ENCODE measurements around the gene BORCS8. TPM values are rescaled to one million over a fixed set of nuclear protein-coding genes. Genes with fewer than 3 reads are reported as not detected.
A peak's percentile ranks its signal among the peaks of the same experiment; 100 is the strongest.

Gene BORCS8
- total RNA-seq (2012; rRNA removed): 16.0 and 19.7 TPM in 2 replicates

- H3K4me3 ChIP-seq (ENCODE audit: low read length): peak within 1 kb of the TSS; percentile 97
- H3K9me3 ChIP-seq (replicated peaks; ENCODE audit: low read length): no peaks in the 10 kb centered on the region
- no peaks in the 10 kb centered on the region for H3K27me3 ChIP-seq (ENCODE audit: control insufficient read depth, insufficient read depth, low read length)
- peak within 1 kb of the TSS; percentile 99 for H3K9ac ChIP-seq (ENCODE audit: low read depth, low read length)
- H3K4me1 ChIP-seq (ENCODE audit: control insufficient read depth, insufficient read depth, low read length): peaks cover 27% of the 10 kb centered on the region
- H3K36me3 ChIP-seq (ENCODE audit: insufficient read depth, low read length): peaks cover 13% of the 10 kb centered on the region
- peak within 1 kb of the TSS; percentile 99 for H3K4me2 ChIP-seq (ENCODE audit: low read length)
Measured at GRCh38 chr19:19192078-19192882, at the start of gene BORCS8, which contains the start of gene RFXANK. BORCS8 (minus strand) TSS chr19:19192152; CDS start chr19:19192117, 35 bp downstream. RFXANK (plus strand) TSS chr19:19192258; CDS start chr19:19193947, 1,689 bp downstream.

DNA sequence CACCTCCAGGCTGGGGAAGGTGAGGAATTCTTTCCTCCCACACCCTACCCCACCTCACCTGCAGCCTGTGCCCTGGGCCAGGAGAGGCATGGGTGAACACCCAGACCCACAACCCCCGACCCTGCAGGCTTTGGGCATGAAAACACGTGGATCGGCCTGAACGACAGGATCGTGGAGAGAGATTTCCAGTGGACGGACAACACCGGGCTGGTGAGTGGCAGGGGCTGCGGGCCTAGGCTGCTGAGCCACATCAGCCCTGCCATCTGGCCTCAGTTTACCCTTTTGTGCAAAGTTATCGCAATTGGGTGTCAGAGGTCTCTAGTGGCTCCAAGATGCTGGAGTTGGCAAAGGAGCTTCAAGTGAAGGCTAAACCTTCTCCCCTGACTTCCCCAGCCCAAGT, 48.5 kb upstream of the BORCS8 start:
- no peak overlapping the region for H3K4me3 ChIP-seq (ENCODE audit: low read length)
- no peak overlapping the region for H3K9ac ChIP-seq (ENCODE audit: low read depth, low read length)
- peaks cover 3% of the 10 kb centered on the region for H3K9me3 ChIP-seq (replicated peaks; ENCODE audit: low read length)
- H3K4me2 ChIP-seq (ENCODE audit: low read length): no peak overlapping the region
- no peaks in the 10 kb centered on the region for H3K36me3 ChIP-seq (ENCODE audit: insufficient read depth, low read length)
- peaks cover 9% of the 10 kb centered on the region for H3K27me3 ChIP-seq (ENCODE audit: control insufficient read depth, insufficient read depth, low read length)
- no peaks in the 10 kb centered on the region for H3K4me1 ChIP-seq (ENCODE audit: control insufficient read depth, insufficient read depth, low read length)

DNA sequence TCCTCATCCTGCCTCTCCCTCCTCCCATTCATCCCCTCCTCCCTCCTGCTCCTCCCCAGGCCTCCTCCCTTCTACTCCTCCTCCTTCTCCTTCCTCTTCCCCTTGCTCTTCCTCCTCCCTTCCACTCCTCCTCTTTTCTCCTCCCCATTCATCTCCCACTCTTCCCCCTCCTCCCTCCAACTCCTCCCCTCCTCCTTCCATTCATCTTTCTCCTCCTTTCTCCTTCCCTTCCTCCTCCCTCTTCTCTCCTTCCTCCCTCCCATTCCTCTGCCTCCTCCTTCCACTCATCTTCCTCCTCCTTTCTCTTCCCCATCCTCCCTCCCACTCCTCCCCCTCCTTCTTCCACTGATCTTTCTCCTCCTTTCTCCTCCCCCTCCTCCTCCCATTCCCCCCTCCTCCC, 47.7 kb upstream of the BORCS8 start:
- Histone ChIP-seq H3K4me2 (ENCODE audit: low read length) (no peak overlapping the region), H3K9me3 (replicated peaks; ENCODE audit: low read length) (peaks cover 6% of the 10 kb centered on the region), H3K4me3 (ENCODE audit: low read length) (no peak overlapping the region), H3K36me3 (ENCODE audit: insufficient read depth, low read length) (no peaks in the 10 kb centered on the region), H3K4me1 (ENCODE audit: control insufficient read depth, insufficient read depth, low read length) (no peaks in the 10 kb centered on the region), H3K9ac (ENCODE audit: low read depth, low read length) (no peak overlapping the region), H3K27me3 (ENCODE audit: control insufficient read depth, insufficient read depth, low read length) (peaks cover 4% of the 10 kb centered on the region)

DNA sequence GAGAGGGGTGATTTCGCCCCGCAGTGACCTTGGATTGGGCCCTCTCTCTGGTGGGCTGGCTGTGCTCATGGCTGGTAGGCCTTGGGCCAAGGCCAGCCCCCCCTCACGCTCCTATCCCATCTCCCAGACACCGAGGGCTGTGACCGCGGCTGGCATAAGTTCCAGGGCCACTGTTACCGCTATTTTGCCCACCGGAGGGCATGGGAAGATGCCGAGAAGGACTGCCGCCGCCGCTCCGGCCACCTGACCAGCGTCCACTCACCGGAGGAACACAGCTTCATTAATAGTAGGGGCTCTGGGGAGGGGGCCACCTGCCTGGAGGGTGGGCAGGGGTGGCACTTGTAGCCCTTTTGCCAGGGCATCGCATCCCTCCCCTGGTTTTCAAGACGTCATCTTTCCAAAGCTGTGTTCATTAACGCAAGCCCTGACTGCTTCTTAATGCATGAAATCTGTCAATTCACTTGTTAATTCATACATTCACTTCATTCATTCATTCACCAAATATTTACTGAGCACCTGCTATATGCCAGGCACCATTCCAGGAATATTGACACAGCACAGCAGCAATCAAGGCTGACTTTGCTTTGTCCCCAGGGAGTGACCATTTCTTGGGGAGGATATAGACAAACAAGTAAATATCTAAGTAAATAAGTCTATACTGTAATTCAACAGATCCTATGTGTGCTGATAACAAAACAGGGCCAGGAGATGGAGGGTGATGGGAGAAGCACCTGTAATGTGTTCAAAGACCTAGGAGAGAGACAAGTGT, 46.4 kb upstream of the BORCS8 start:
- H3K36me3 ChIP-seq (ENCODE audit: insufficient read depth, low read length): no peaks in the 10 kb centered on the region
- no peak overlapping the region for H3K4me2 ChIP-seq (ENCODE audit: low read length)
- no peak overlapping the region for H3K4me3 ChIP-seq (ENCODE audit: low read length)
- no peak overlapping the region for H3K9ac ChIP-seq (ENCODE audit: low read depth, low read length)
- no peaks in the 10 kb centered on the region for H3K4me1 ChIP-seq (ENCODE audit: control insufficient read depth, insufficient read depth, low read length)
- peaks cover 9% of the 10 kb centered on the region for H3K27me3 ChIP-seq (ENCODE audit: control insufficient read depth, insufficient read depth, low read length)
- peaks cover 17% of the 10 kb centered on the region for H3K9me3 ChIP-seq (replicated peaks; ENCODE audit: low read length)

GRCh38 chr19:19236173-19236572, 44.2 kb upstream of the BORCS8 start:
- H3K36me3 ChIP-seq (ENCODE audit: insufficient read depth, low read length): no peaks in the 10 kb centered on the region

DNA sequence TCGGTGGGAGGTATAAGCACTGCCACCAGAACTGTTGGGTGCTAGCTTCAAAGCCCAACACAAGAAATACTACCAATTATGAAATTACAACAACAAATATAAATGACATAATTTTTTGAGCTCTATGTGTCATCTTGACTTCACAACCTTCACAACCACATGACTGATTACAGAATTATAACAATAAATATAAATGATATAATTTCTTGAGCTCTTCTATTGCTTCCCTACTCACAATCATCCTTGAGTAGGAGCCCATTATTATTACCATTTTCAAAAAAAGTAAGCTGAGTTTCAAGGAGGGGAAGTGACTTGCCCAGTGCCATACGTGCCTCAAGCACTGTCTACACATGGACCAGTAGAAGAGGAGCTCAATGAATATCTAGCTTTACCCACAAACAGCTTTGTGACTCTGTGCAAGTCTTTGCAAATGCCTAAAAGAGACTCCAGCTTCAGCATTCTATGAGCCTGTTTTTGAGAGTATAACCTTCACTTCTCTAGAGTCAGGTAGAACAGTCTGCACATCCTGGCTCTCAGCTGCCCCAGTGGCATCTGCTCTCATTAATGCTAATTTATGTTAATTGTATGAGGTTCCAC, 42.4 kb upstream of the BORCS8 start:
- Histone ChIP-seq H3K36me3 (ENCODE audit: insufficient read depth, low read length) (no peaks in the 10 kb centered on the region), H3K4me2 (ENCODE audit: low read length) (no peak overlapping the region), H3K4me3 (ENCODE audit: low read length) (no peak overlapping the region), H3K9ac (ENCODE audit: low read depth, low read length) (no peak overlapping the region), H3K27me3 (ENCODE audit: control insufficient read depth, insufficient read depth, low read length) (peaks cover 36% of the 10 kb centered on the region), H3K4me1 (ENCODE audit: control insufficient read depth, insufficient read depth, low read length) (no peaks in the 10 kb centered on the region), H3K9me3 (replicated peaks; ENCODE audit: low read length) (peaks cover 17% of the 10 kb centered on the region)

More at GRCh38 chr19:19236173-19236572, 44.2 kb upstream of the BORCS8 start:
- Histone ChIP-seq H3K4me3 (ENCODE audit: low read length) (no peak overlapping the region), H3K4me2 (ENCODE audit: low read length) (no peak overlapping the region), H3K9me3 (replicated peaks; ENCODE audit: low read length) (peaks cover 17% of the 10 kb centered on the region), H3K27me3 (ENCODE audit: control insufficient read depth, insufficient read depth, low read length) (peaks cover 26% of the 10 kb centered on the region), H3K4me1 (ENCODE audit: control insufficient read depth, insufficient read depth, low read length) (no peaks in the 10 kb centered on the region), H3K9ac (ENCODE audit: low read depth, low read length) (no peak overlapping the region)

GRCh38 chr19:19232261-19232721, 40.3 kb upstream of the BORCS8 start:
- no peaks in the 10 kb centered on the region for H3K4me1 ChIP-seq (ENCODE audit: control insufficient read depth, insufficient read depth, low read length)
- H3K9ac ChIP-seq (ENCODE audit: low read depth, low read length): no peak overlapping the region
- peaks cover 17% of the 10 kb centered on the region for H3K9me3 ChIP-seq (replicated peaks; ENCODE audit: low read length)
- H3K4me2 ChIP-seq (ENCODE audit: low read length): no peak overlapping the region
- H3K36me3 ChIP-seq (ENCODE audit: insufficient read depth, low read length): no peaks in the 10 kb centered on the region
- H3K4me3 ChIP-seq (ENCODE audit: low read length): no peak overlapping the region
- peaks cover 53% of the 10 kb centered on the region for H3K27me3 ChIP-seq (ENCODE audit: control insufficient read depth, insufficient read depth, low read length)

DNA sequence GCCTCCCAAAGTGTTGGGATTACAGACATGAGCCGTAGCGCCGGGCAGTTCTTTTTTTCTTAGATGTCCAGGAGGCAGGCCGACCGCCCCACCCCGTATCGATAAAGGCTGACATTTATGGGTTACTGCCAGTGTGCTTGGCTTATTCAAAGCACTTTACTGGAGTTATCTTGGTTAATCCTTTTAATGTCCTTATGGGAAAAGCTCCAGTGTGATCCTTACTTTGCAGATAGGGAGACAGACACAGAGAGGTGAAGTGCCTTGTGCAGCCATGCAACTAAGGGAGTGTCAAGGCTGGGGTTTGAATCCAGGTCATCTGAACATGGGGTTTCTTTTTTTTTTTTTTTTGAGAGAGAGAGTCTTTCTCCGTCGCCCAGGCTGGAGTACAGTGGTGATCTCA, 39.0 kb upstream of the BORCS8 start:
- peaks cover 14% of the 10 kb centered on the region for H3K9me3 ChIP-seq (replicated peaks; ENCODE audit: low read length)
- no peaks in the 10 kb centered on the region for H3K36me3 ChIP-seq (ENCODE audit: insufficient read depth, low read length)
- no peaks in the 10 kb centered on the region for H3K4me1 ChIP-seq (ENCODE audit: control insufficient read depth, insufficient read depth, low read length)
- H3K9ac ChIP-seq (ENCODE audit: low read depth, low read length): no peak overlapping the region
- peaks cover 66% of the 10 kb centered on the region for H3K27me3 ChIP-seq (ENCODE audit: control insufficient read depth, insufficient read depth, low read length)
- H3K4me3 ChIP-seq (ENCODE audit: low read length): no peak overlapping the region
- H3K4me2 ChIP-seq (ENCODE audit: low read length): no peak overlapping the region

DNA sequence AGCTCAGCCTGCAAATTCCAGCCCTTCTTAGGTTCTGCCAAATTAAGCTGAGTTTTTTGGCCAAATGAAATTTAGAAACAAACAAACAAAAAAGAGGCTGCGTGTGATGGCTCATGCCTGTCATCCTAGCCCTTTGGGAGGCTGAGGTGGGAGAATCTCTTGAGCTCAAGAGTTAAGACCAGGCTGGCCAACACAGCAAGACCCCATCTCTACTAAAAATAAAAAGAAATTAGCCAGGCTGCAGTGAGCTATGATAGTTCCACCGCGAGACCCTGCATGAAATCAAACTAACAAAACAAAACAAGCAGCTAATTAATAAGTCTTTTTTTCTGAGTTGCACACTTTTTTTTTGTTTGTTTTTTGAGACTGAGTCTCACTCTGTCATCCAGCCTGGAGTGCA, 37.7 kb upstream of the BORCS8 start:
- H3K9me3 ChIP-seq (replicated peaks; ENCODE audit: low read length): peaks cover 11% of the 10 kb centered on the region
- no peak overlapping the region for H3K4me3 ChIP-seq (ENCODE audit: low read length)
- no peak overlapping the region for H3K4me2 ChIP-seq (ENCODE audit: low read length)
- no peak overlapping the region for H3K9ac ChIP-seq (ENCODE audit: low read depth, low read length)
- H3K4me1 ChIP-seq (ENCODE audit: control insufficient read depth, insufficient read depth, low read length): no peaks in the 10 kb centered on the region
- peaks cover 76% of the 10 kb centered on the region for H3K27me3 ChIP-seq (ENCODE audit: control insufficient read depth, insufficient read depth, low read length)
- no peaks in the 10 kb centered on the region for H3K36me3 ChIP-seq (ENCODE audit: insufficient read depth, low read length)

- Histone ChIP-seq H3K9ac (ENCODE audit: low read depth, low read length) (no peak overlapping the region), H3K4me1 (ENCODE audit: control insufficient read depth, insufficient read depth, low read length) (no peaks in the 10 kb centered on the region), H3K4me2 (ENCODE audit: low read length) (no peak overlapping the region), H3K36me3 (ENCODE audit: insufficient read depth, low read length) (no peaks in the 10 kb centered on the region), H3K4me3 (ENCODE audit: low read length) (no peak overlapping the region), H3K9me3 (replicated peaks; ENCODE audit: low read length) (no peaks in the 10 kb centered on the region), H3K27me3 (ENCODE audit: control insufficient read depth, insufficient read depth, low read length) (peaks cover 79% of the 10 kb centered on the region)
Measured at GRCh38 chr19:19227217-19227616, 35.3 kb upstream of the BORCS8 start.

GRCh38 chr19:19226663-19227062, 34.7 kb upstream of the BORCS8 start:
- Histone ChIP-seq H3K9ac (ENCODE audit: low read depth, low read length) (no peak overlapping the region), H3K4me1 (ENCODE audit: control insufficient read depth, insufficient read depth, low read length) (no peaks in the 10 kb centered on the region), H3K4me3 (ENCODE audit: low read length) (no peak overlapping the region), H3K27me3 (ENCODE audit: control insufficient read depth, insufficient read depth, low read length) (peaks cover 74% of the 10 kb centered on the region), H3K36me3 (ENCODE audit: insufficient read depth, low read length) (no peaks in the 10 kb centered on the region), H3K9me3 (replicated peaks; ENCODE audit: low read length) (no peaks in the 10 kb centered on the region), H3K4me2 (ENCODE audit: low read length) (no peak overlapping the region)

All from skeletal muscle satellite cell (primary cell).